Activated CD4-positive, alpha-beta T cell treated with anti-CD3 and anti-CD28 coated beads, Interleukin-2, amount 10 ng/mL, durations not matched to agents 24 days and 14 days (primary cell): ENCODE data around the gene DNAJC30. TPM values are rescaled to one million over a fixed set of nuclear protein-coding genes. Genes with fewer than 3 reads are reported as not detected.
A peak's percentile ranks its signal among the peaks of the same experiment; 100 is the strongest.
"Not testable (repeated sequence)": the region's sequence is repeated elsewhere in the genome, so short reads cannot be mapped to it uniquely, and the experiment has no call there.

Source experiments
- DNase-seq: peaks from one replicate; pipeline ENCODE4 v3.0.0; 2022
- H3K27ac Mint-ChIP-seq: one replicate; pipeline ENCODE4 v1.8.0; 2022; ENCODE audit warnings: mild to moderate bottlenecking, mixed read lengths
- H3K27me3 Mint-ChIP-seq: one replicate; pipeline ENCODE4 v1.8.0; 2022; ENCODE audit warnings: mixed read lengths
- H3K36me3 Mint-ChIP-seq: one replicate; pipeline ENCODE4 v1.8.0; 2022; ENCODE audit warnings: low read depth, mild to moderate bottlenecking, mixed read lengths
- H3K4me1 Mint-ChIP-seq: one replicate; pipeline ENCODE4 v1.8.0; 2021; ENCODE audit warnings: mixed read lengths
- H3K4me3 Mint-ChIP-seq: one replicate; pipeline ENCODE4 v1.8.0; 2022; ENCODE audit warnings: mild to moderate bottlenecking, moderate library complexity, mixed read lengths
- H3K9me3 Mint-ChIP-seq: one replicate; pipeline ENCODE4 v1.8.0; 2021; ENCODE audit warnings: mixed read lengths
- intact Hi-C: fragments of 100-400 bp; cut with micrococcal nuclease; formaldehyde crosslinking; loops from one replicate; pipeline ENCODE4 v1.15.1; 2023
- total RNA-seq: library from RNA; stranded (reverse); gene quantifications from 2 replicates; pipeline ENCODE4 v1.2.3, GENCODE V29; 2022

DNAJC30 gene
- total RNA-seq, 1 donor from 2014 or later: 10.9 TPM

DNA sequence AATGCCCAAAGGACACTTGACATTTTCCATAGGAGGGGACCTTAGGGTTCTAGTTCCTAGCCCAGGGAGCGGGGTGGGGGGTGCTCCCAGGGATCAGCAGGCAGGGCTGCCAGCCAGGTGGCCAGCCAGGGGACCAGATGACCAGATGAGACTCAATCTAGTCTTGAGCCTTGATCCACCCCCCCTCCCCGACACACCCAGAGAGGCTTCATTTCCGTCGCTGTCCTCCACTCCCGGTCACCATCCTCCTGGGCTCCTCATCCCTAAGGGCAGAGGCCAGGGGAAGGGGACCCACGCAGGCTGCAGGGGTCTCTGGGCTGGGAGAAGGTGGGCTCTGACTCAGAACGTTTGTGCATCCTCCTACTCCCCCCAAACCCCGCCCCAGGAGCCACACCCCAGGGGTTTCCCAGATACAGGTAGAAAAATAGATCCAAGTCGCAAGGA is 35.2 kb upstream of the DNAJC30 start:
- Mint-ChIP-seq H3K9me3 (no peaks in the 10 kb centered on the region), H3K4me1 (peaks cover 33% of the 10 kb centered on the region), H3K36me3 (peaks cover 4% of the 10 kb centered on the region), H3K27ac (peak overlapping the region; percentile 91), H3K27me3 (peaks cover 19% of the 10 kb centered on the region), H3K4me3 (peak overlapping the region; percentile 92)
- intact Hi-C loops: loop anchor here (1.0 to 5.0 kb wide), 4 partner anchors 20 to 196 kb away; partner anchors contain the start of genes ABHD11, BAZ1B, BUD23 and DNAJC30
- DNase-seq: peak; percentile 66

DNA sequence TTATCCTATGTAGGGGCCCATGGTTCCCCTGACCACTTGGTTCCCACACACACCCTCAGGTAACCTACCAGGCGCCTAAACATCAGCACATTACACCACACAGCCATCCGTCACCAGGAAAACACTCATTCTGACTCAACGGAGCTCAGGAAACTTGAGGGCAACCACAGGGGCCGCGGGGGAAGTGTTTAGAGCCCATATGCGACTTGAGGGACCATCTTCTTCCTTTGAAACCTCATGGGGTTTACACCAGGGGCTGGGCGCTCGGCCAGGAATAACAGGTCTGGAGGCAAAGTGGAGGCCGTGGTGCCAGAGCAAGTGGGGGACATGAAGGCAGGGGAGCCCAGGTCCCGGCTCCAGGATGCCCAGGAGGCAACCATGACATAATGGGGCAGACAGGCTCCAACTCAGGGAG is 34.7 kb upstream of the DNAJC30 start:
- H3K27me3 Mint-ChIP-seq: peaks cover 19% of the 10 kb centered on the region
- H3K4me3 Mint-ChIP-seq: peak overlapping the region; percentile 92
- intact Hi-C loops: loop anchor here (1.0 to 5.0 kb wide), 4 partner anchors 20 to 196 kb away; partner anchors contain the start of genes ABHD11, BAZ1B, BUD23 and DNAJC30
- peaks cover 5% of the 10 kb centered on the region for H3K36me3 Mint-ChIP-seq
- H3K9me3 Mint-ChIP-seq: no peaks in the 10 kb centered on the region
- H3K27ac Mint-ChIP-seq: peak overlapping the region; percentile 91
- peaks cover 36% of the 10 kb centered on the region for H3K4me1 Mint-ChIP-seq
- peak; percentile 91 for DNase-seq

DNA sequence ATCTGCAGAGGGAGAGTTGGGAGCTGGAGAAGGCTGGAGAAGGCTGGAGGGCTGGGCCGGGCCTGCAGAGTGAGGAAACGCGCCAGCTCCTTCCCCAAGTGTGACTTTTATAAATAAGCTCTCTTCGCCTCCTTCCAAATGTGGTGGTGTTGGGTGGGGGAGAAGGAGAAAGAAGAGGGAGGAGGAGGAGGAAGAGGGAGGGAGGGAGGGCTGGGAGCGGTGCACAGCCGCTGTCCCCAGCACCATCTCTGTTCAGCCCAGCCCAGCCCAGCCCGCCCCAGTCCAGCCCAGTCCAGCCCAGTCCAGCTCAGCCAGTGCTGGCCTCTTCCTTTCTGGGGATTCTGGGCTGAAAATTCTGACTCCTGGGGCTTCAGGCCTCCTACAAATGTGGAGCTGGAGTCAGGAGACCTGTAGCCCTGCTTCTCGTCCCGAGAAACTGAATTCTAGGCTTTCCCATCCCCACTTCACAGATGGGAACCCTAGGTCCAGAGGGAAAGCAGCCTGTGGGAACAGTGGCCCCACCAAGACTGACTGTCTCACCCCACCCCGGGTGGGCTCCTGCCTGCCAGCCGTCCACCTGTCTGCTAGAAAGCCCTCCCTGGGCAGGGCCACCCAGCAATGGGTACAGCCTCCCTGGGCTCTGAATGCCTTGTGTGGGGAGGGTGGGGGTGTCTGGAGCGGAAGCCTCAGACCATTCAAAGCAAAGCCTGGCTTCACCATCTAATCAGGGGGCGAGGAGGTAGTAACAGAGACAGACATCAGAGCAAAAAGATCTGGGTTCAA is 34.0 kb upstream of the DNAJC30 start:
- peak overlapping the region; percentile 92 for H3K4me3 Mint-ChIP-seq
- H3K36me3 Mint-ChIP-seq: peaks cover 7% of the 10 kb centered on the region
- peaks cover 16% of the 10 kb centered on the region for H3K27me3 Mint-ChIP-seq
- DNase-seq: peak; percentile 60
- no peaks in the 10 kb centered on the region for H3K9me3 Mint-ChIP-seq
- H3K4me1 Mint-ChIP-seq: peaks cover 43% of the 10 kb centered on the region
- H3K27ac Mint-ChIP-seq: peak overlapping the region; percentile 91
- intact Hi-C loops: loop anchor here (5.0 kb wide), 2 partner anchors 135 to 195 kb away; partner anchors contain the start of gene BAZ1B

DNA sequence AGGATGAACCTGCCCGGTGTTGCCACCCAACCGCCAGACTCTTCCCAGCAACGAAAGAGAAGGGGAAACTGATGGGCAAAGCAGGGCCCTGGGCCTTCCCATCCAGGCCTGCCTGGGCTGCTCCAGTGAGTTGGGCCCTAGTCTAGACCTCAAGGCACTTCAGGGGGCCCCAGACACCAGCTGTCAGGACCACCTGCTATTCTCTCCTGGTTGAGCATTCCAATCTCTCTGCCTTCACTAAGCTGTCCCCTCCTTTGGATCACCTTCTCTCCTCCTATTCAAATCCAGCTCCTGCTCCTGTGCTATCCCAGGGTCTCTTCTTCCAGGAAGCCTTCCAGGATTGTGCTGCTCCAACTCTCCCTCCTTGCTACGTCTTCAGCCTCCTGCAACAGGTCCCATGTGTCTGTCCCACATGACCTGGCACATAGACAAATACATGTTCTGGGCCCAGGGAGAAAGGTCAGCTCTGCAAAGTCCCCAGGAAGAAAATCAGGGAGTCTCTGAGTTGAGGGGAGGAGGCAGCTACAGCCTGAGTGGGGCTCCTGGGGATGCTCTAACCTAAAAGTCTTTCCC is 33.2 kb upstream of the DNAJC30 start:
- Mint-ChIP-seq H3K4me3 (peak overlapping the region; percentile 59), H3K9me3 (no peaks in the 10 kb centered on the region), H3K4me1 (peaks cover 43% of the 10 kb centered on the region), H3K27me3 (peaks cover 10% of the 10 kb centered on the region), H3K27ac (peak overlapping the region; percentile 66), H3K36me3 (peaks cover 7% of the 10 kb centered on the region)
- no peak for DNase-seq
- intact Hi-C loops: loop anchor here (5.0 kb wide), 2 partner anchors 136 to 194 kb away; partner anchors contain the start of gene BAZ1B

DNA sequence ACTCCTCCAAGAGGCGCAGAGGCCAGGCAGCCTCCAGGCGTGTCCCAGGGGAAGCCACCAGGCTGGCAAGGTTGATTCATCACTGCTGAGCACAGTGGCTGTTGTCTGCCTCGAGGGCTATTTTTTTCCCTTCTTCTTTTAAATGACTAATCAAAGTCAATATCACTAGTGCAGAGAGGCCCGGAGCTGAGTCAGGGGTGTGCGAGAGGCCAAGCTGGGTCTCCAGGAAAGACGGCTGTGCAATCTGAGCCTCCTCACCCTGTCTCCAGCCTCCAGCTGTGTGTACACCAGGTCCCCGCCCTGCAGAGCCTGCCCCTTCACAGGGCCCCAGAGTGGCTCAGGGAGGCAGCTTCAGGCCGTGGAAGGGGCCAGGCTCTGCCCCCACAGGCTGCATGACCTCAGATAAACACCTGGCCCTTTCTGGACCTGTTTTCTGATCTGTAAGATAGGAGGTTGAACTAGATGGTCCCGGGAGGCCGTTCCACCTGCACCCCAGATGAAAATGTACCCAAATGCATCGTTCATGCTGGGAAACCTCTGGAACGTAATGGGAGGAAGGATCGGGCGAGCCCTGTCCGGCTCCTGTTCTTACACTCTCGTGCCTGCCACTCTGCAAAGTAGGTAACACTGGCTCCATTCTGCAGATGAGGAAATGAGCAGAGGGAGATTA is 32.5 kb upstream of the DNAJC30 start:
- DNase-seq: peak; percentile 67
- Mint-ChIP-seq H3K27me3 (peaks cover 6% of the 10 kb centered on the region), H3K9me3 (no peaks in the 10 kb centered on the region), H3K4me3 (peak overlapping the region; percentile 59), H3K27ac (peak overlapping the region; percentile 66), H3K4me1 (peaks cover 43% of the 10 kb centered on the region), H3K36me3 (peaks cover 7% of the 10 kb centered on the region)
- intact Hi-C loops: loop anchor here (1.0 to 5.0 kb wide), 3 partner anchors 11 to 193 kb away; partner anchors contain the start of gene BAZ1B

DNA sequence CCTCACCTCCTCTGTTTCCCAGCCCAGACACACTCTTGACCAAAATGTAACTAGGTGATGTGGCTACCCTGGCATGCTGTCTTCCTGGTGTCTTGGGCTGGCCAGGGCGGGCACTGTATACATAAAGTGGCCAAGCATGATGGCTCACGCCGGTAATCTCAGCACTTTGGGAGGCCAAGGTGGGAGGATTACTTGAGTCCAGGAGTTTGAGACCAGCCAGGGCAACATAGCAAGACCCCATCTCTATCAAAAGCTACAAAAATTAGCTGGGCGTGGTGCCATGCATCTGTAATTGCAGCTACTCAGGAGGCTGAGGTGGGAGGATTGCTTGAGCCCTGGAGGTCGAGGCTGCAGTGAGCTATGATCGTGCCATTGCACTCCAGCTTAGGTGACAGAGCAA is 30.1 kb upstream of the DNAJC30 start:
- intact Hi-C loops: not testable (repeated sequence)

DNA sequence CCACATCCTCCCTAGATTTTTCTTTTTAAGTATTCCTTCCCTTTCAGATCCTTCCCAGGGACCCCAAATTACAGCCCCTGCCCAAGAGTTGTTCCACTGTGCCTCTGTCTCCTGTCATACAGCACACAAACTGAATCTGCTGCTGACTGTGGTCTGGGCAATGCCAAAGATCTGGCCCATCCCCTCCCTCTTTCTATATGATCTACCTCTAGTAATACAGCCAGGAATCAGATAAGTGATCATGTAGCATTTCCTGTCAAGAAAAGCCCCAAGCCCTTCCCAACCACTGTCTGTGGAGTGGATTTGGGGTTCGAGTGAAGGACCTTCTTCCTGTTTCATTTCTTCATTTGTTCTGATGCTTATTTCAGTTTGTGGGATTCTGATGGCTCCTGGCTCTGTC is 29.5 kb upstream of the DNAJC30 start:
- no peak overlapping the region for H3K27ac Mint-ChIP-seq
- no peak overlapping the region for H3K4me3 Mint-ChIP-seq
- H3K36me3 Mint-ChIP-seq: peaks cover 8% of the 10 kb centered on the region
- no peak for DNase-seq
- no peaks in the 10 kb centered on the region for H3K27me3 Mint-ChIP-seq
- peaks cover 30% of the 10 kb centered on the region for H3K4me1 Mint-ChIP-seq
- intact Hi-C loops: no loop called here
- H3K9me3 Mint-ChIP-seq: no peaks in the 10 kb centered on the region

More for the DNA sequence above, 30.1 kb upstream of the DNAJC30 start:
- not testable (repeated sequence) for H3K9me3 Mint-ChIP-seq, H3K27ac Mint-ChIP-seq, DNase-seq, H3K27me3 Mint-ChIP-seq, H3K4me3 Mint-ChIP-seq, H3K36me3 Mint-ChIP-seq
- peaks cover 35% of the 10 kb centered on the region for H3K4me1 Mint-ChIP-seq

DNA sequence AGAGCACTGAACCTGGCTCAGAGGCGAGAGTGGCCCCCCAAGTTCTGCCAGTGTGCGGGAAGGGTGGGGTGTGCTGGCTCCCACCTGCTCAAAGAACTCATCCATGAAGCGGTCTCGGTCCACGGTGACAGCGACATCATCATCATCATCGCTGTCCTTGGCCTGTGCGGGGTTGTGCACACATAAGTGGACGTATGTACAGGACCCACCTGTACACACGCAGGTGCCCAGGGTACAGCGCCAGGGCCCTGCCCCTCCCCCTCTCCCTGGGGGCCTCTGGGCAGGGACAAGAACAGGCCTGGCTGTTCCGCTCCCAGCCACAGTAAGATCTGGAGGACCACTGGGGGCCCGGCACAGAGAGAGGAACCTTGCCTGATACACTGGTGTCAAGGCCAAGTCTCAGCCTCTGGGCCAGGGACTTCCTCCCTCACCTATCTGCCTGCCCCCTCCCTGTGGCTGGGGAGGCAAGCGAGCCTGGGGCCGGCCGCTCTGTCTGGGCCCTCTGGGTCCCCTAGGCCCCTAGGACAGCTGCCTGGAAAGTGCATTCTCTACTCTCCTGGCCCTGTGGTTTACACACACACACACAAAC is 25.8 kb upstream of the DNAJC30 start:
- Mint-ChIP-seq H3K36me3 (peaks cover 11% of the 10 kb centered on the region), H3K4me1 (peaks cover 17% of the 10 kb centered on the region), H3K27me3 (no peaks in the 10 kb centered on the region), H3K4me3 (no peak overlapping the region), H3K27ac (no peak overlapping the region), H3K9me3 (no peaks in the 10 kb centered on the region)
- intact Hi-C loops: no loop called here
- no peak for DNase-seq

DNA sequence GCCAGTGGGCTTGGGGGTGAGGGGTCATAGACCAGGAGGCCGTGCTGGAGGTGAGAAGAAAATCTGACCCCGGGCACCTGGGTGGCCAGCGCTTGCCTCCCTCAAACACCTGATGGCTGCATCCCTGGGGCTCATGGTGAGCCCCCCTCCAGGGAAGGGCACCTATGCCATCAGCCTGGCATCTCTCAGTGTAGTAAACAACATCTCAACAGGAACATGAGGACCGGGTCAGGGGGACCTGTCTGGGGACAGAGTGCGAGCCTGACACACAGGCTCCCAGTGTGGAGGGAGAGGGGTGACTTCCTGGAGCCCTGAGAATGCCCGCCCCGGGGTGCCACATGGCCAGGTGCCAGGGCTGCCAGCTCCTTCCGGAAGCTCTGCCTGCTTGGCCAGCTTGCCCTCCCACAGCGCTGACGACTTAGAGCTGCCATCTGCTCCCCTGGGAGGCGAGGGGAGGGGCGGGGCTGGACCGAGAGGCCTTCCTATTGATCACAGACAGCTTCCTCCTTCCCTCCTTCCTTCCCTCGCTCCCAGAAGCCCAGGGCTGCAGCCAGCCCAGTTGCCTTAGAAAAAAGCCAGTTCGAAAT is 23.9 kb upstream of the DNAJC30 start:
- Mint-ChIP-seq H3K27me3 (no peaks in the 10 kb centered on the region), H3K36me3 (peaks cover 17% of the 10 kb centered on the region), H3K4me1 (peaks cover 8% of the 10 kb centered on the region), H3K27ac (no peak overlapping the region), H3K9me3 (no peaks in the 10 kb centered on the region), H3K4me3 (no peak overlapping the region)
- no peak for DNase-seq
- intact Hi-C loops: no loop called here

DNA sequence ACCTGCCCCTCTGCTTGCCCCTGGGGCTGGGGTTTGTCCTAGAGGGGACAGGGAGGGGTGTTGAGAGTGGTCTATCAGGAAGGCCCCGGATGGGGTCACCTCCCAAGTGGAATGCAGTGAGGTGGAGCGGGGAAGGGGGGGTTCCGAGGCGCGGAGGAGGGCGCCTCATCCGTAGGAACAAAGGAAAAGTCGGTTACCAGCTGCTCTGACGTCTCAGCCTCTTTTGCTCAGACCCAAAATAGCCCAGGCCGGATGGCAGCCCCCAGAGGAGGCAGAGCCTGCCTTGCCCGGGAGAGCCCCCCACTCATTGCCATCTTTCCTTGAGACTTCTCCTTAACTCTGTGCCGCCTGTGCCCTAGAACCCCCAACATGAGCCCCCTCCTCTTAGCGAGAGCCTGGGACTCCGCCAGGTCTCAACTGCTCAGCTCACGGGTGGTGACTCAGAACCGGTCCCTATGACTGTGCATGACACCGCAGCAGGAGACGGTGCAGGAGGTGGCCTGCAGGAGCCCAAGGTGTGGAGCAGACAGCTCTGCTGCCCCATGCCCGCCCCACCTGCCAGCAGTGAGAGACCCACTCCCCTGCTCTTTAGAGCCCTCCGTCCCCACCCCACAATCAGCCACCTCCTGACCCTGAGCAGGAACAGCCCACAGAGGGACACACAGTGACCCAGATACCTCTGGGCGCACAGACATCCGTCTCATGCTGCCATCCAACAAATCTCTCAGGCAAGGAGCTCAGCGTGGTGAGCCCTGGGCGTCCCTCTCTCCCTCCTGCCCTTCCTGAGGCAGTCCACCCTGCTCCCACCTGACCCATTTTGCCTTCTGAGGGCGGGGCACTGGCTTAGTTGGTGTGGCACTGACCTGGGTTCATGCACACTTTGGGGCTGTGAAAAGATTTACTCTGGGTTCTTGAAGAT is 23.1 kb upstream of the DNAJC30 start:
- Mint-ChIP-seq H3K27ac (no peak overlapping the region), H3K4me1 (peaks cover 8% of the 10 kb centered on the region), H3K27me3 (no peaks in the 10 kb centered on the region), H3K9me3 (no peaks in the 10 kb centered on the region), H3K36me3 (peaks cover 24% of the 10 kb centered on the region), H3K4me3 (no peak overlapping the region)
- no peak for DNase-seq
- intact Hi-C loops: no loop called here

DNA sequence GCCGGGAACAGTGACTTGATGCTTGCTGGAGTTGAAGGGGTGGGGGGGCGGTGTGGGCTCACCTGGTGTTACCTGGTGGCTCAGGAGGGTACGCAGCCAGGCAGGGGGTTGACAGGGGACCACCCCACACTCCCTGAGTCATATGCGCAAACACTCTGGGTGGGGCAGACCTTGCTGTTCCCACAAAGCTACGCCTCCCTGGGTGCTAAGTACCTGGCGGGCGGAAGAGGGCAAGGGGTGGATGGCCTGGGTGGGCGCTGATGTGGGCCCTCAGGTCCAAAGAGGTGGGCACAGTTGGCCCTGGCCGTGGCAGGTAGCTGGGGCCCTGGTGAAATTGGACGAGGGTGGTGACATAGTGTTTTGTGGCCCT is 22.3 kb upstream of the DNAJC30 start:
- intact Hi-C loops: no loop called here
- peaks cover 8% of the 10 kb centered on the region for H3K4me1 Mint-ChIP-seq
- no peaks in the 10 kb centered on the region for H3K27me3 Mint-ChIP-seq
- no peak overlapping the region for H3K27ac Mint-ChIP-seq
- no peaks in the 10 kb centered on the region for H3K9me3 Mint-ChIP-seq
- H3K36me3 Mint-ChIP-seq: peaks cover 25% of the 10 kb centered on the region
- no peak overlapping the region for H3K4me3 Mint-ChIP-seq
- DNase-seq: no peak

DNA sequence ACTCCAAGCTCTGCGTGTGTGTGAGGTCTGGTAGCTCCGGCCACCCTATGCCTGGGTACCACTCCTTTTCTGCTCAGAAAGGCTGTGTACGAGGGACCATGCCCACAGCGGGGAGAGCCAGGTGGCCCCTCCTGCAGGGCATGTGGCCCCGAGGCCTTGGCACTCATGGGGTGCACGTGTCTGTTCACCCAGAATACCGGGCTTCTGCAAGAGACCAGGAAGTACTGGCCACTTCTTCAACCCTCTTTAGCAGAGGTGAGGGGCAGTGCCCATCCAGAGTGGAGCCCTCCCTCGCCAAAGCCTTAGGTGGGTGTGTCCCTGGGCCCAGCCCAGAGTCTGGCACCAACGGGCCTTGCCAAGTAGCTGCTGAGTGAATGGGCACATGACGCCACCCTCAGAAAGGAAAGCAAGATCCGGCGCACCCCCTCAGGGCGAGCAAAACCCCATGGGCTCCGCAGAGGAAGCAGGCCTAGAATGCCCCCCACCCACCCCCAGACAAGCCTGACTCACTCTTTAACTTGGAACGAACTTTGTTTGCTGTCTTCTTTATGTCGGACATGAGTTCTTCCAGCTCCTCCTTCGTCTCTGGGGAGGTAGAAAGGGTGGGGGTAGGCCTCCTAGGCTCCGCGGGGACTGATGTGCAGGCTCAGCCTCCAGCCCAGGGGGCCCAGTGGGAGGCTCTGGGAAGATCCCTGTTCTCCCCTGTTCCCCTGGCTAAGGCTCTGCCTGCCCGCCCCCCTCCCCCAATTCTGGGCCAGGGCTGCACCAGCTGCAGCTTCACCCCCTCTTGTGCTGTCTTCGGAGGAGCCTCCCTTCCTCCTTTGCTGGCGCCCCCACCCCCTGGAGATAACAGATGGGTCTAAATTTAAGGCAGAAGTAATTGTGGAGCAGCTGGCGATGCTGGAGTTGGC is 21.6 kb upstream of the DNAJC30 start:
- Mint-ChIP-seq H3K4me3 (no peak overlapping the region), H3K36me3 (peaks cover 27% of the 10 kb centered on the region), H3K27me3 (no peaks in the 10 kb centered on the region), H3K9me3 (no peaks in the 10 kb centered on the region), H3K4me1 (peaks cover 8% of the 10 kb centered on the region), H3K27ac (no peak overlapping the region)
- no peak for DNase-seq
- intact Hi-C loops: loop anchor here (1.0 kb wide), 1 partner anchor 10 kb away; no protein-coding TSS in a partner anchor
